ENCODE data around the gene SNX17. TPM values are rescaled to one million over a fixed set of nuclear protein-coding genes. Genes with fewer than 3 reads are reported as not detected.

SNX17 gene
- 10 to 100 TPM; 66.0 to 69.3 TPM for total RNA-seq

GRCh38 chr2:27370026-27370815, at the start of gene SNX17, which contains the start of gene EIF2B4:
SNX17 (plus strand) TSS chr2:27370616; CDS start chr2:27370744, 128 bp downstream.
EIF2B4 (minus strand) TSS chr2:27370338; CDS start chr2:27370314, 24 bp downstream.
- Histone ChIP-seq H3K27ac (peak within 1 kb of the TSS; percentile 93 to 95), H3K36me3 (peaks cover 53% of the 10 kb centered on the region), H3K4me3 (peak within 1 kb of the TSS; percentile 91 to 99), H3K4me1 (peaks cover 5 to 31% of the 10 kb centered on the region in 2 donors), H3K9me3 (no peaks in the 10 kb centered on the region), H3K27me3 (no peaks in the 10 kb centered on the region)
- peak; percentile 58 to 86 for TF ChIP-seq CTCF (IDR thresholded peaks at IDR 0.05)
- peak; percentile 99 for DNase-seq (ENCODE audit: low spot score)

- Histone ChIP-seq H3K36me3 (peaks cover 2% of the 10 kb centered on the region), H3K4me1 (peaks cover 0 to 31% of the 10 kb centered on the region in 2 donors), H3K27me3 (no peaks in the 10 kb centered on the region), H3K9me3 (no peaks in the 10 kb centered on the region), H3K4me3 (no peak overlapping the region), H3K27ac (peak overlapping the region; percentile 92 to 97)
- DNase-seq (ENCODE audit: low spot score), result peak; percentile 88
- peak; percentile 38 to 55 for TF ChIP-seq CTCF (IDR thresholded peaks at IDR 0.05)
Measured at GRCh38 chr2:27320958-27321543, 49.4 kb upstream of the SNX17 start.

GRCh38 chr2:27322301-27322765, 48.1 kb upstream of the SNX17 start:
- DNase-seq (ENCODE audit: low spot score), result no peak
- Histone ChIP-seq H3K4me3 (peak overlapping the region; percentile 55 to 73), H3K4me1 (peaks cover 0 to 31% of the 10 kb centered on the region in 2 donors)

GRCh38 chr2:27322766-27323595, 47.4 kb upstream of the SNX17 start, which contains the start of gene MPV17:
MPV17 (minus strand) TSS chr2:27323097; CDS start chr2:27322517, 580 bp downstream.
- peak; percentile 93 for DNase-seq (ENCODE audit: low spot score)
- no peak for TF ChIP-seq CTCF (IDR thresholded peaks at IDR 0.05)
- peak within 1 kb of the TSS; percentile 92 to 97 for H3K27ac ChIP-seq

More at GRCh38 chr2:27322301-27322765, 48.1 kb upstream of the SNX17 start:
- H3K36me3 ChIP-seq, result peaks cover 13% of the 10 kb centered on the region
- no peak for TF ChIP-seq CTCF (IDR thresholded peaks at IDR 0.05)
- H3K9me3 ChIP-seq, result no peaks in the 10 kb centered on the region
- H3K27ac ChIP-seq, result peak overlapping the region; percentile 92 to 97
- no peaks in the 10 kb centered on the region for H3K27me3 ChIP-seq

GRCh38 chr2:27323596-27324285, 46.7 kb upstream of the SNX17 start:
- Histone ChIP-seq H3K9me3 (no peaks in the 10 kb centered on the region), H3K36me3 (peaks cover 27% of the 10 kb centered on the region), H3K4me3 (peak overlapping the region; percentile 55 to 73), H3K27me3 (no peaks in the 10 kb centered on the region), H3K27ac (peak overlapping the region; percentile 92 to 97), H3K4me1 (peaks cover 0 to 31% of the 10 kb centered on the region in 2 donors)
- TF ChIP-seq CTCF (IDR thresholded peaks at IDR 0.05), result no peak
- no peak for DNase-seq (ENCODE audit: low spot score)

More at GRCh38 chr2:27322766-27323595, 47.4 kb upstream of the SNX17 start, which contains the start of gene MPV17:
- no peaks in the 10 kb centered on the region for H3K27me3 ChIP-seq
- H3K36me3 ChIP-seq, result peaks cover 20% of the 10 kb centered on the region
- no peaks in the 10 kb centered on the region for H3K9me3 ChIP-seq
- peaks cover 0 to 31% of the 10 kb centered on the region in 2 donors for H3K4me1 ChIP-seq
- H3K4me3 ChIP-seq, result peak within 1 kb of the TSS; percentile 55 to 73

Data from right atrium auricular region (tissue), 2 donors.